ENCODE measurements around the gene NCAPG. TPM values are rescaled to one million over a fixed set of nuclear protein-coding genes. Genes with fewer than 3 reads are reported as not detected.

The NCAPG gene, protein sequence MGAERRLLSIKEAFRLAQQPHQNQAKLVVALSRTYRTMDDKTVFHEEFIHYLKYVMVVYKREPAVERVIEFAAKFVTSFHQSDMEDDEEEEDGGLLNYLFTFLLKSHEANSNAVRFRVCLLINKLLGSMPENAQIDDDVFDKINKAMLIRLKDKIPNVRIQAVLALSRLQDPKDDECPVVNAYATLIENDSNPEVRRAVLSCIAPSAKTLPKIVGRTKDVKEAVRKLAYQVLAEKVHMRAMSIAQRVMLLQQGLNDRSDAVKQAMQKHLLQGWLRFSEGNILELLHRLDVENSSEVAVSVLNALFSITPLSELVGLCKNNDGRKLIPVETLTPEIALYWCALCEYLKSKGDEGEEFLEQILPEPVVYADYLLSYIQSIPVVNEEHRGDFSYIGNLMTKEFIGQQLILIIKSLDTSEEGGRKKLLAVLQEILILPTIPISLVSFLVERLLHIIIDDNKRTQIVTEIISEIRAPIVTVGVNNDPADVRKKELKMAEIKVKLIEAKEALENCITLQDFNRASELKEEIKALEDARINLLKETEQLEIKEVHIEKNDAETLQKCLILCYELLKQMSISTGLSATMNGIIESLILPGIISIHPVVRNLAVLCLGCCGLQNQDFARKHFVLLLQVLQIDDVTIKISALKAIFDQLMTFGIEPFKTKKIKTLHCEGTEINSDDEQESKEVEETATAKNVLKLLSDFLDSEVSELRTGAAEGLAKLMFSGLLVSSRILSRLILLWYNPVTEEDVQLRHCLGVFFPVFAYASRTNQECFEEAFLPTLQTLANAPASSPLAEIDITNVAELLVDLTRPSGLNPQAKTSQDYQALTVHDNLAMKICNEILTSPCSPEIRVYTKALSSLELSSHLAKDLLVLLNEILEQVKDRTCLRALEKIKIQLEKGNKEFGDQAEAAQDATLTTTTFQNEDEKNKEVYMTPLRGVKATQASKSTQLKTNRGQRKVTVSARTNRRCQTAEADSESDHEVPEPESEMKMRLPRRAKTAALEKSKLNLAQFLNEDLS
- polyA plus RNA-seq (ENCODE audit: insufficient read length in 4 of 4): 10 to 100 TPM; 26.5 to 29.4 (median 27.1) TPM

- DNase-seq (ENCODE audit: low read depth in 4 of 4, low spot score in 3 of 4): peak; percentile 99 to 100 (median 99)
Measured at GRCh38 chr4:17810260-17811077, at the start of gene NCAPG, which contains the start of gene DCAF16. Gene NCAPG (plus strand): TSS chr4:17810979. CDS start chr4:17811078, 99 bp downstream. Gene DCAF16 (minus strand): TSS chr4:17810757. CDS start chr4:17804141, 6,616 bp downstream.

DNA sequence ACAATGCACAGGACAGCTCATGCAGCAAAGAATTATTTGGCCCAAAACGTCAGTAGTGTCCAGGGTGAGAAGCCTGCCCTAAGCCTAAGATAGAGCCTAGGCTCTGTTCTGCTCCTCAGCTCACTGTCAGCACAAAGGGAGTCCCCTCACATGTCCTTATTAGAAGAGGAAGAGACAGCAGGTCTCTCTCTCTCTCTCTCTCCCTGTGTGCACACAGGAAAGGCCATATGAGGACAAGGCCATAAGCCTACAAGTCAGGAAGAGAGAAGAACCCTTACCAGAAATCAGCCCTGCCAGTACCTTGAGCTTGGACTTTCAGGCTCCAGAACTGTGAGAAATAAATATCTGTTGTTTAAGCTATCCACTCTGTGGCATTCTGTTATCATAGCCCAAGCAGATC lies 49.7 kb upstream of the NCAPG start:
- DNase-seq (ENCODE audit: low read depth in 4 of 4, low spot score in 3 of 4): no peak

- no peak for DNase-seq (ENCODE audit: low read depth in 4 of 4, low spot score in 3 of 4)
Measured at GRCh38 chr4:17762726-17763125, 48.1 kb upstream of the NCAPG start.

GRCh38 chr4:17763416-17763815 lies 47.4 kb upstream of the NCAPG start:
- no peak for DNase-seq (ENCODE audit: low read depth in 4 of 4, low spot score in 3 of 4)

GRCh38 chr4:17763931-17764330 lies 46.8 kb upstream of the NCAPG start:
- DNase-seq (ENCODE audit: low read depth in 4 of 4, low spot score in 3 of 4): no peak

DNA sequence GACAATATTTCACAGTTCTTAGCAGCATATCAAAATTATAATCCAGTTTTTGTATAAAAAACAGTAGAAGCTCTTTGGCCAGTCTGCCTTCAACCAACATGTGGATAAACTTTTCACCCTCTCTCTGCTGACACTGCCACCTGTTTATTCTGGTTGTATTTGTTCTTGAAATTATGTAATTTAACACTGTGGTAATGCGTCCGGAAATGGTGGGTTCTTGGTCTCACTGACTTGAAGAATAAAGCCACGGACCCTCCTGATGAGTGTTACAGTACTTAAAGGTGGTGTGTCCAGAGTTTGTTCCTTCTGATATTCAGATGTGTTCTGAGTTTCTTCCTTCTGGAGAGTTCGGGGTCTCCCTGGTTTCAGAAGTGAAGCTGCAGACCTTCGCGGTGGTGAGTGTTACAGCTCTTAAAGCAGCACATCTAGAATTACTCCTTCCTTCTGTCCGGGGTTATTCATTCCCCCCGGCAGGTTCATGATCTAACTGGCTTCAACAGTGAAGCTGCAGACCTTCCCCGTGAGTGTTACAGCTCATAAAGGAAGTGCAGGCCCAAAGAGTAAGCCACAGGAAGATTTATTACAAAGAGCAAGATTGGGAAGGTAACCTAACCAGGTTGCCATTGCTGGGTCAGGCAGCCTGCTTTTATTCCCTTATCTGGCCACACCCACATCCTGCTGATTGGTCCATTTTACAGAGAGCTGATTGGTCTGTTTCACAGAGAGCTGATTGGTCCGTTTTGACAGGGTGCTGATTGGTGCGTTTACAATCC lies 45.1 kb upstream of the NCAPG start:
- DNase-seq (ENCODE audit: low read depth in 4 of 4, low spot score in 3 of 4): no peak

DNA sequence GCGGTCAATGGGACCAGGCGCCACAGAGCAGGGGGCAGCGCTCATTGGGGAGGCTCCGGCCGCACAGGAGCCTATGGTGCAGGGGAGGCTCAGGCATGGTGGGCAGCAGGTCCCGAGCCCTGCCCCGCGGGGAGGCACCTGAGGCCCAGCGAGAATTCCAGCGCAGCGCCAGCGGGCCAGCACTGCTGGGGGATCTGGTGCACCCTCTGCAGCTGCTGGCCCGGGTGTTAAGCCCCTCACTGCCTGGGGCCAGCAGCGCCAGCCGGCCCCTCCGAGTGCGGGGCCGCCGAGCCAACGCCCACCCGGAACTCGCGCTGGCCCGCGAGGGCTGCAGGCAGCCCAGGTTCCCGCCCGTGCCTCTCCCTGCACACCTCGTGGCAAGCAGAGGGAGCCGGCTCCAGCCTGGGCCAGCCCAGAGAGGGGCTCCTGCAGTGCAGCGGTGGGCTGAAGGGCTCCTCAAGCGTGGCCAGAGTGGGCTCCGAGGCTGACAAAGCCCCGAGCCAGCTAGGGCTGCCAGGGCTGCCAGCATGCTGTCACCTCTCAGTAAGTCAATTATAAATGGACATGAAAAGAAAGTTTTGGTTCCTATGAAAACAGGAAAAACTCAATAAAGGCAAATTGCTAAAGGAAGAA lies 43.8 kb upstream of the NCAPG start:
- DNase-seq (ENCODE audit: low read depth in 4 of 4, low spot score in 3 of 4): no peak

GRCh38 chr4:17769406-17770174 lies 41.2 kb upstream of the NCAPG start:
- DNase-seq (ENCODE audit: low read depth in 4 of 4, low spot score in 3 of 4): no peak

DNA sequence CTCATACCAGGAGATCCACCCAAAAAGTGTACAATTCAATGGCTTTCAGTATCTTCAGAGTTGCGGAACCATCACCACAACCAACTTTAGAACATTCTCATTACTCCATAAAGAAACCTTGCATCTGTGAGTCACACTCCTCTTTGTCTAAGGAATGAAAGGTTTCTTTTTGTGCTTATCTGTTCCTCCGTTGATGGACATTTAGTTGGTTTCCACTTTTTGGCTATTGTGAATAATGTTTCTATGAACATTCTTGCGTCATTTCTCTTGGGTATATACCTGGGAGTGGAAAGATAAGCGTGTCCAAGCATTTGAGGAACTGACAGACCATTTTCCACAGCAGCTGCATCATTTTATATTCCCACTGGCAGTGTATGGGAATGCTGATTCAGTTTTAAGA lies 39.9 kb upstream of the NCAPG start:
- DNase-seq (ENCODE audit: low read depth in 4 of 4, low spot score in 3 of 4): no peak

GRCh38 chr4:17771284-17771908 lies 39.4 kb upstream of the NCAPG start:
- DNase-seq (ENCODE audit: low read depth in 4 of 4, low spot score in 3 of 4): no peak

DNA sequence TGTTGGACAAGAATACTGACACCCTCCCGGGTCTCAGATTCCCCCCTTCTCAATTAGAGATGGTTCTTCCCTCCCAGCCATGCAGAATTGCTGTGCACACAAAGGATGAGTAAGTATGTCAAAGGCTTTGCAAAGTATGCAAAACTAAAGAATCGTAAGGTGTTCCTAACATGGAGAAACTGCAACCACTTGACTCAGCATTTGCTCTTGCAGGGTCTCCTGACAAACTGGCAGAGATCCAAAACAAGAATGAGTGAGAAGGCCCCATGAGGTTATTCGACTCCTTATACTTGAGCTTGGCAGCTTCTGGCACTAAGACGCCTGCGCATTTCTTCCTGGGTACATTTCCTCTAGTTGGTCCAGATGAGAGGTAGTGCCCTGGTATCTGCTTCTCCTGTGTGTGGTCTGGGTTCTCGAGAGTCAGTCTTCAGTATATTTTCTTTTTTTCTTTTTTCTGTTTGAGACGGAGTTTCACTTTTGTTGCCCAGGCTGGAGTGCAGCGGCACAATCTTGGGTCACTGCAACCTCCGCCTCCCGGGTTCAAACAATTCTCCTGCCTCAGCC lies 37.6 kb upstream of the NCAPG start:
- no peak for DNase-seq (ENCODE audit: low read depth in 4 of 4, low spot score in 3 of 4)

GRCh38 chr4:17778431-17778830 lies 32.3 kb upstream of the NCAPG start:
- no peak for DNase-seq (ENCODE audit: low read depth in 4 of 4, low spot score in 3 of 4)

DNA sequence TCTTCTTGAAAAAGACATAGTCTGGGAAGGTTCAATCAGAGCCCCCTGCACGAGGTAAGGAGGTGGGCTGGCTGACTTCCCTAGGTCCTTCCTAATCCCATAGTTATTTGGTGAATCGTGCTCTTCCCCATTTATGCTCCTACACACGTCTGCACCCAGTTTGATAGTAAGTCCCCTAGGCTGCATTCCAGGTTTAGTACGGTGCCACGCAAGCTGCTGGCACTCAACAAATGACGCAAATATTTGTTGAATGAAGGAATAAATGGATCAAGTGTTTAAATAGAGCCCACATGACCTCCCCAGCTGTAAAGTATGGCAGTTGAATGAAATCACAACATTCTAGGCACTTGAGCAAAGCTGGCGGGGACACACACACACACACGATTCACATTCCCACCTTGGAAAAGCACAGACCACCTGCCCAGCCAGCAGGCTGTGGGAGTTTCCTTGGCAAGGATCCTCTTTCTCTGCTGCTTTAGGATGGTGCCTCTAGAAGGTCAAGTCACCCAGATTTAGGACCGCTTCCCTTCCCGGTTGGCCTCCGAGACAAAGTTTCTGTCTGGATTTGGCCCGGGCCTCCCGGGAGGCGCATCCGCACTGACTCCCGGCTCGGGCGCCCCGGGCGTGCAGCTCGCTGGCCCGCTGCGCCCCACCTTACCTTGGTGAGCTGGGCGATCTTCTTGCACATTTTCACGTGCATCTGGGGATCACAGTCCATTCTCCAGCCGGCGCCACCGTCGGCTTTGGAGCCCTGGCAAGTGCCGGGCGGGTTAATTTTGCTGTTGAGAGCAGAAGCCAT lies 30.1 kb upstream of the NCAPG start:
- DNase-seq (ENCODE audit: low read depth in 4 of 4, low spot score in 3 of 4): no peak

DNA sequence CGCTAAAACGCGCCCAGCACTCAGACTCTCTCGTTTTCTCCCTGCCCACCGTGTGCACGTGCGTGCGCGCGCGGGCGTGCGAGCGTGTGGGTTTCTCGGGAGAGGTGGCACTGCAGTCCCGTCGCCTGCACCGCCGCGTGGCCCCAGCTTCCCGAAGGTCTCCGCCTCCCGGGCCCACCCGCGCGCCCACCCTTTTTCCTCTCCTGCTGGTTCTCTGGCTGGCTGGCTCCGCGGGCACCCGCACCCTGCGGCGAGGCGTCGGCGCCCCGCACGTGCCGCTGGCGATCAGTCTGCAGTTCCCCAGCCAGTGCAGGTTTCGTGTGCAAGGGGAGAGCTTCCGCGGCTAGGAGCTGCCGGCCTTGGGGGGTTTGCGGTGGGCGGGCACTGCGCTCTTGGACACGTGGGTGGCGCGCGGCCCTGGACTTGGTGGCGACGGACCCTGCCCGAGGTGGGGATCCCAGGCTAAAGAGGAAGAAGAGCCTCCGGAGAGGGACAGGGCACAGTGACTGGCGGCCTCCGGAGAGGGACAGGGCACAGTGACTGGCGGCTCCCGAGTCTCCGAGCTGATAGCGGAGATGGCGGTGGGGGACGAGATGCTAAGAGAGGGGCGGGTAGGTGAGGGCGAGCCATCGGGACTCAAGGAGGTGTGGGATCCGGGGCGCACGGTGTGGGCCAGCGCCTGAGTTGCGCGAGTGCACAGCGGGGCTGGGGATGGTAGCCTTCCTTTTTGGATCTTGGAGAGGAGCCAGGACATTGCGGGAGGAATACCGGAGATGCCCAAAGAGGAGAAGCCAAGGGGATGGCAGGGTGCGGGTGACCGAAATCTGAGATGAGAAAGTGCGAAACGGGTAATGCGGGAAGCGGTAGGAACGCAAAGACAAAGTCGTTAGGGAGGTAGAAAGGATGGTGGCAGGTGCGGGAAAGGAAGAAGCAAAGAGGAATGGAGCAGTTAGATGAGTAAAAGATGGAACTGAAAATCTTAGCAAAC lies 29.2 kb upstream of the NCAPG start, which contains the start of gene FAM184B:
Gene FAM184B (minus strand): TSS at position 322 of the 988 bp plus-strand sequence. CDS start 322 bp downstream, outside the sequence.
- DNase-seq (ENCODE audit: low read depth in 4 of 4, low spot score in 3 of 4): no peak

DNA sequence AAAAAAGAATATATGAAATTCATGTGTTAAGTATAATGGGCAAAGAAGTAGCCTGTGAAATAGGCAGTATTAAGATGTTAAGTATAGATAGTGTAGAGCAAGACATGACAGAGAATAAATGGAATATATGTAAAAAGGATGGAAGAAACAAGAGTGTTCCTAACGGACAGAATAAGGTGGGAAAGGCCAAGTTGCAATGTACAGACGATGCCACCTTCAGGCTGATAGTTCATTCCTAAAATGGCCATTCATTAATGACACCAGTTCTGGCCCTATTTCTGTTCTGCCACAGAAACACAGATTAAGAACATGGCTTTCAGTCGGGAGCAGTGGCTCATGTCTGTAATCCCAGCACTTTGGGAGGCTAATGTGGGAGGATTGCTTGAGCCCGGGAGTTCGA lies 24.9 kb upstream of the NCAPG start:
- no peak for DNase-seq (ENCODE audit: low read depth in 4 of 4, low spot score in 3 of 4)
